ENCODE results near the gene PRR15L.
A peak's percentile ranks its signal among the peaks of the same experiment; 100 is the strongest.
"Not testable (repeated sequence)": the region's sequence is repeated elsewhere in the genome, so short reads cannot be mapped to it uniquely, and the experiment has no call there.

Gene PRR15L, protein sequence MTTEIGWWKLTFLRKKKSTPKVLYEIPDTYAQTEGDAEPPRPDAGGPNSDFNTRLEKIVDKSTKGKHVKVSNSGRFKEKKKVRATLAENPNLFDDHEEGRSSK

DNA sequence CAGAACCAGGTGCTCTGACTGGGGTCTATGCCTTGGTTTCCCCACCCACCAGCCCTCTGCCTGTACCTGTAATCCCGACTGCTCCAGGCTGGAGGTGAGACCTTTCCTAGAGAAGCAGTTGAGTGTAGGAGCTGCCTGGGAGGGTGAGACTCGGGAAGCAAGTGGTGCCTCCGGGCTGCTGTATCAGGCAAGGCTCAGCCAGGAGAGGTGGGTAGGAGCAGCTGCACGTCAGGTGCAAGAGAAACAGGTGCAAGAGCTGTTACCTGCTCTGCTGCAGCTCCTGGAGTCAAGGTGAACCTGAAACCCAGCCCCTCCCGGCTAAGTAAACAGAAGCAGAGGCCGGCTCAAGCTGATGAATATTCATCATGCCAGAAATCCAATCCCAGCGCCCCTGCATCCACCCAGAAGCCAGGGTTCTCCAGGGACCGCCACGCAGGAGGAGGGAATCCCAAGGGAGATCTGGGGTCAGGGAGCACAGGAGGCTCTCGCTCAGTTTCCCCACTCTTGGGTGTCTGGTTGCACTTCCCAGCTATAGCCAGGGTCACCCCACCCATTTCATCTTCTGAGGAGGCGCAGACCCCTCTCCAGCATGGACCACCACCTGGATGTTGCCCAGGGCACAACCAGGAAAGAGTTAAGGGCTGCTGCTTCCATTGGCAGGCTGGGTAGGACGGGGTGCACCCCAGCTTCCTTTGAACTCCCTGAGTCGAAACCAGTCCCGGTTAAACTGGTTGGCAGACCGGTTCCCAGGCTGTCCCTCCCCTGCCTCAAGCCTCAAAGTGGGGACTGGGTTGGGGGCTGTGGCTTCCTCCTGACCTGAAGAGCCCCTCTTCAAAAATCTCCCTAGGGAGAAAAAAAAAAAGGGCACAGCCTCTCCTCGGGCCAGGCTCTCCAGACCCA lies at the start of gene PRR15L:
TSS of gene PRR15L (minus strand) at position 293 of the 900 bp plus-strand sequence. CDS start 4,649 bp downstream, outside the sequence.
- DNase-seq (ENCODE audit: low read depth): no peak

DNA sequence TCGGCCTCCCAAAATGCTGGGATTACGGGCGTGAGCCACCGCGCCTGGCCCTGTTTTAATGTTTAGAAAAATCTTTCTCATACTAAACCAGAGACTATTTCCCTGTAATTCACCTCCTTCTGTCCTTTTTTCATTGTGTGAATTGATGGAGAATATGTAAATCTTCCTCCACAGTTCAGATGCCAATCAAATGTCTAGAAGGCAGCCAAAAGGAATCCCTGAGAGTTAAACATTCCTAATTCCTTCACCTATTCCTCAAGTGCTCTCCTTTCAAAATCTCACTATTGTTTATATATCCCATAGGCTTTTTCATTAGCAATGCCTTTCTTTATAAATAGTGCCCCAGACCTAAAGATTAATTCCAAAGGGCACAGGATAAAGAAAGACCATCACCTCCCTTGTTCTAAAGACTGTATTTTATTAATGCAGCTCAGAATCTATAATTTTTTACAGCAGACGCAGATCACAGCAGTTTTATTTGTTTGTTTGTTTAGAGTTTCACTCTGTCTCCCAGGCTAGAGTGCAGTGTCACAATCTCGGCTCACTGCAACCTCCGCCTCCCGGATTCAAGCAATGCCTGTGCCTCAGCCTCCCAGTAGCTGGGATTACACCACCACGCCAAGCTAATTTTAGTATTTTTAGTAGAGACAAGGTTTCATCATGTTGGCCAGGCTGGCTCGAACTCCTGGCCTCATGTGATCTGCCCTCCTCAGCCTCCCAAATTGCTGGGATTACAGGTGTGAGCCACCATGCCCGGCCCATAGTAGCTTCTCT lies 49.4 kb upstream of the PRR15L start:
- DNase-seq (ENCODE audit: low read depth): no peak

DNA sequence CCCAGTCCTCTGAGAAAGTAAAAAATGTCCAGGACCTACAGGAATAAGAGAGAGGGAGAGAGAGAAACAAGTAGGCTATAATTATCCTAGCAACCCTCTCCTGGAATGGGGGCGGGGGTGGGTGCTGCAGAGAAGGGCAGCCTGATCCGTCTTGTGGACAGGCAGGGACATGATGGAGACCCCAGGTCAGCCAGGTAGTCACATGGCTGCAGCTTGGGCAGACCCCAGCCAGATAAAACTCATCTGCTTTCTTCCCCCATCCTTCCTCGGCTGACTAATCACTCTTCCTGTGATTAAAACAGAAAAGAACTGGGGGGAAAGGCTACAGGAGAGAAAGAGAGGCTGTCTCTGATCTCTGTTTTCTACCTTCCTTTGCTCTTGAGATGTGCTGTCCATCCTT lies 47.3 kb upstream of the PRR15L start:
- DNase-seq (ENCODE audit: low read depth): no peak

DNA sequence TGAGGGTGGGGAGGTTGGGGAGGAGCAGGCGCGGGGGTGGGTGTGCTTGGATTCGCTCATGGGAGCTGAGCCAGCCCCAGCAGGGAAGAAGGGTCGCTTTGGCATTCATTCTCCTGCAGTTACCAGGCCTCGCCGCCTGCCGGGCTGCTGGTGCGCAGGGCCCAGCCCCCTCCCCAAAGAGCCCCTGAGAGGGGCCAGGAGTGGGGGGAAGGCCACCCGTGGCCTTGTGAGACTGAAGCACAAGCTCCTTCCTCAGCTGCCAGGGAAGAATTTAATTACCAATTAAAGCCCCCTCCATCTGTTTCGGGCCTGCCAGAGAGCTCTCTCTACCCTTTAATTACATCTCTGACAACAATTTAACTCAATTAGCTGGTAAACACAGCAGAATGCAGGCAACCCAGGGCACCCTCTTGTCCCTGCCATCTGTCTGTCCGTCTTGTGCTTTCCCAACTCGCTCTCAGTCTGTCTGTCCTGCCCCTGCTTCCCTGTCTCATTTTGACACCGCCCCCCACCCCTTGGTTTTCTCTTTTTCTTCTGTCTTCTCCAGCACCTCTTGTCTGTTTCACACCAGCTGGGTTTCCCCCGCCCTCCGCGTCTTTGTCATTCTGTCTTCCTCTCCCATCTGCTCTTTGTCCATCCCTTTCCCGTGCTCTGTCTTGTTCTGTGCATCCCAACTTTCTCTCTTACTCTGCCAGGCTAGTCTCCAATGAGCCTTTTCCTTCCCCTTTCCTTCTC lies 45.9 kb upstream of the PRR15L start:
- no peak for DNase-seq (ENCODE audit: low read depth)

DNA sequence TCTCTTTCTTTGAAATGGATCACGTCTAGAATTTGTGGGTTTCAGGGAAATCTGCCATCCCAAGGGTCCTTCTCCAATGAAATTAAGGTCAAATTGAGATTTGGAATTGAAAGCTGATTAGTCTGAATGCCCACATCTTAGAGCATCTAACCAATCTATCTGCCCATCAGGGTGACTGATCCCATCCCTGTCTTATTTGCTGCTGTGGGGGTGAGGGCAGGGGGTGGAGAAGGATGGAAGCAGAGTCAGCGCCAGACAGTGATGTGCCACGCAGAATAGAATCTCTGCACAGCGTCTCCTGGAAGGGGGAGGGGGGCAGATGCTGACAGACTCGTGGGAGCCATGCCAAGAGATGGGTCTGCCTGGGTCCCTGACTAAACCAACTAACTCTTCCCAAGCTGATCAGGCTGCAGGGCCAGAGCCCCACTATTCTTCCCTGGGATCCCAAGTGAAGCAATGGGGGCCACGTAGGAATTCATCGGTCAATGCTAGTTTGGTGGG lies 45.3 kb upstream of the PRR15L start:
- peak; percentile 58 for DNase-seq (ENCODE audit: low read depth)

DNA sequence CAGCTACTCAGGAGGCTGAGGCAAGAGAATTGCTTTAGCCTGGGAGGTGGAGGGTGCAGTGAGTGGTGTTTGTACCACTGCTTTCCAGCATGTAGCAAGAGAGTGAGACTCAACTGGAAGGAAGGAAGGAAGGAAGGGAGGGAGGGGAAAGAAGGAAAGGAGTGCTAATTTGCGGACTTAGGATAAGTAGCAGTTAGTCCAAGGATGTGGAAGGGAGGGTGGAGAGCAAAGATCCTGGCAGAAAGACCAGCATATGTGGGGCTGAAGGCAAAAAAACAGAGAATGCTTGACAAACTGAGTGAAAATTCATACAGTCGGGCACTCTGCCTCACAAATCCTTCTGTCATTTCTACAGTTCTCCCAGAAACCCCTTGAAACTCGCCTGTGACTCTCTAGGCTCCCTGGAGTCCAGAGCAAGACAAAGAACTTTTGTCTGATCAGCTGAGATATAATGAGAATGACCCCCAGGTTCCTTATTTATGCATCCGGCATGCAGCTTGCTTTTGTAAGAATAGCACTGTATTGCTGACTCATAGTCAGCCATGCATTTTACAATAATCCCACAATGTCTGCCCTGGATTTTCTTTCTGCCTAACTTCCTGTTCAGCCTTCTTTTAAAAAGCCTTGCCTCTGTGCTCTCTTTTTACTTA lies 44.7 kb upstream of the PRR15L start:
- DNase-seq (ENCODE audit: low read depth): peak; percentile 90

DNA sequence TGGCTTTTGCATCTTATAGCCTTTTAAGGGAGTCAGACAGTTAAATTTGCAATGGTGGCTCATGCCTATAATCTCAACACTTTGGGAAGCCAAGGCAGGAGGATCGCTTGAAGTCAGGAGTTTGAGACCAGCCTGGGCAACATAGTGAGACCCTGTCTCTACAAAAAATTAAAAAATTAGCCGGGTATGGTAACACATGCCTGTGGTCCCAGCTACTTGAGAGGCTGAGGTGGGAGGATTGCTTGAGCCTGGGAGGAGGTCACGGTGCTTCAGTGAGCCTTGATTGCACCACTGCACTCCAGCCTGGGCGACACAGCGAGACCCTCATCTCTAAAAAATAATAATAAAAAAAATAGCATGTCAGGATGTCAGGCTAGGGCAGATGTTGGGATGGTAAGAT lies 44.0 kb upstream of the PRR15L start:
- not testable (repeated sequence) for DNase-seq (ENCODE audit: low read depth)

DNA sequence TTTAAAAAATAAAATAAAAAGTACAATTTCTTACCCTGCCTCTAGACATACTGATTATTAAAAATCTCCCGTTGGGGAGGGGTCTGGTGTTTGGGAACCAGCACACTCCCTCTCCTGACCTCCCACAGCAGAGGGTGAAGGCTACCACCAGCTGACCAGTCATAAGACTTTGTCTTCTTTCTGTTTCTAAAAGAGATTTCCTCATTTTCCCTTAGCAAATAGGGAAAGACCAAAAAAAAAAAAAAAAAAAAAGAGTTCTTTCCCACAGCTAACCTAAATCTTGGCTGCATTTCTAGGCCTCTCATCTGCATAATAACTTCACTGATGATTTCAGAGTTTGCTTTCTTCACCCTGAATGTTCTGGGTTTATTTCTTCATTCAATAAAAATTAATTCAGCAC lies 43.5 kb upstream of the PRR15L start:
- DNase-seq (ENCODE audit: low read depth): peak; percentile 74

DNA sequence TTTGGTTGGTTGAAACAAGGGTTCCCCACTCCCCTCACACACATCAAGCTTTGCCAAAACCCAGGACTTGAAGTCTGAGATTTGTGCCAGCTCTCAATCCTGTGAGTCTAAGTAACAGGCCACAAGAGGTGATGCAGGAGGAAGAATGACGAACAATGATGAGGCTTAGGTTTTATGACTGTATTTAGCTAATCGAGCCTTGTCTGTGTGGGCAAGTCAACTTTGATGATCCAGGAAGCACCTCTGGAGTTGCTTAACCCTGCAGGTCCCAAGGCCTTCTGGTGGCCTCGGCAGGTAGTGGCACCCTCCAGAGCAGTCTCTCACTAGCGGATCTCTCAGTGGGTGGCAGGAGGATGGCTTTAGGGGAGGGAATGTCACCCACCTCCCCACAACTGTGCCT lies 41.9 kb upstream of the PRR15L start:
- no peak for DNase-seq (ENCODE audit: low read depth)

DNA sequence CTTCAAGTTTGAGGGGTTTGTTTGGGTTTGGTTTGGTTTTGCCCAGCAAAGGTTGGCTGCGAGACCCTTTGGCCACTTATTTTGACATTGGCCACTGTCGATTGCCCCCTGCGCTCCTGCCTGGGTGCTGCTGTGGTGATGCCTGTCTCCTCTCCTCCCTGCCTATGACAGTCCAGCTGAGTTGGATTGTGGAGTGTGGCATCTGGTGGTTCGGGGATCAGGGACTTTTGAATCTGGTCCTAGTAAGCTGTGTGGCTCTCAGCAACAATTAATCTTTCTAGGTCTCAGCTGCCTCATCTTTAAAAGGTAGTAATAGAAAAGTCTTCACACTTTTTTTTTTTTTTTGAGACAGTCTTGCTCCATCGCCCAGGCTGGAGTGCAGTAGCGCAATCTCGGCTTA lies 40.4 kb upstream of the PRR15L start:
- no peak for DNase-seq (ENCODE audit: low read depth)

DNA sequence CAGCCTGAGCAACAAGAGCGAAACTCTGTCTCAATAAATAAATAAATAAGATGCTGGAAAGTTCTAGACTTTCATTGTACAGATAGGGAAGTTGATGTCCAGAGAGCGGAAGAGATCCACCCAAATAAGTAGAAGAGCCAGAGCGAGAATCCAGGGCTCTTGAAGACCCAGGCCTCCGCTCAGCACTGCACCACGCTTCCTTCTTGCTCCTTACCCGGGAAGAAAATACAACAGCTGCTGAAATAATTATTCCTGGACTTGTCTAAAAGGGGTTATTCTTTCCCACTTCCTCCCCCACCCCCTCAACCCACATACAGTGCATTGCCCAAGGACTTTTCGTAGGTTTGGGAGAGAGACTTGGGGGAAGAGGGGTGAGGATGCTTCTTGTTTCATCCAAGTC lies 39.9 kb upstream of the PRR15L start:
- DNase-seq (ENCODE audit: low read depth): no peak

DNA sequence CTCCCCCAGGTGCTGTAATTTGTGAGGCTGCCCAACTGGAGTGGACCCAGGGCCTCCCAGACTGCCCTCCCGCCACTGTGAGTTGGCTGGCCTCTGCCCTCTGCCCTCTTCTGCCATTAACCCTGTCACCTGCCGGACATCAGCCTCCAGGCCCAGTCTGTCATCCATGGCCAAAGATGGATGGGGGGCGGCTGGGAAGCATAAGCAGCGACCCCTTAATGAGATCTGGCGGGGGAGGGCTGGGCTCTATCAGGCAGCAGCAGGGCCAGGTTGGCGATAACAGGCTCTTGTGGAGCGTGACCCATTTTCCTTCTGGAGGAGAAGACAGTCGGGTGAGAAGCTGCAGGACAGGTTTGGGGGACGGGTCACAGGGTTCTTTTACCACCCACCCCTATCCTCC lies 38.5 kb upstream of the PRR15L start:
- no peak for DNase-seq (ENCODE audit: low read depth)

DNA sequence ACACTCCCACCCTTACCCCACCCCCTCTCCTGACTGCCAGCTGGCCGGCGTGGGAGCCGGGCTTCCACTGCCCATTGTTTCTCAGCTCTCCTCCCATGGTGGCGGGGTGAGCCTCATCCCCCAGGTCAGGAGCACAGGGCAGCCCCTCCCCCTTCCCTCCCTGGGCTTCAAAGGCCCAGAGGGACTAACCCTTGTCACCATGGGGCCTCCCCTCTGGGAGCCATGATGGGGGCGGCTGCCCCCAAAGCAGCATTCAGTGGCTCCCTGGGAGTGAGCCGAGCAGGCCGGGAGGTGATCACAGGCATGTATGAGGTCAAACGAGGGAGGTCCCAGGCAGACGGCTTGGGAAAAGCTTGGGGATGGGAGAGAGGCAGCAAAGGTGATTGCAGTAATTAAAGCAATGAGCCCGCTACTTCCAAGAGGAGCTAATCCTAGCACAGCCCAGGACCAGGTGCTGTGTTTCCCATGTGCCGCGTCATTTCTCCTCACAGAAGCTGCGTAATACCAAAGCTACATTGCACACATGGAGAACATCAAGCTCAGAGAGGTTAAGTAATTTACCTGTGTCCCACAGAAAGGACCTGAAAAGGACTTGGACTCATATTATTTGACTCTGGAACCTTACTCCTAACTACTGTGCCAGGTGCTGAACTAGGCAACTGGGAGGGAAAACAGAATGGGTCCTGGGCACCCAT lies 37.7 kb upstream of the PRR15L start:
- DNase-seq (ENCODE audit: low read depth): no peak

DNA sequence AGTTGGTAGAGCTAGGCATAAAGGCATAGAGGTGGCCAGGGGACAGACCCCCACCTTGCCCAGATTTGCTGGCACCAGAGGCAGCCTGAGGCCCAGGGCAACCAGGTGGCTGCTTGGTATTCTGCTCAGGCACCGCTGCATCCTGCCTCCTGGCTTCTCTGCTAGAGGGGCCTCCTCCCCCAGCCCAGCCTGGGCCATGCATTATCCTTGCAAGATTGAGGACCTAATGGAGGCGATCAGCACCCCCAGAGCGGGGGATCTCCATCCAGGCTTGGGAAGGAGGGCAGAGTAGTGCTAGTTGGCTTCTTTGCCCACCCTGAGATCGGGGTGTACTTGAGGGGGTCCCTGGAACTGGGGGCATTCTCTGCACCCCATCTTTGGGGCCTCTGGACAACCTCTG lies 37.0 kb upstream of the PRR15L start:
- no peak for DNase-seq (ENCODE audit: low read depth)

DNA sequence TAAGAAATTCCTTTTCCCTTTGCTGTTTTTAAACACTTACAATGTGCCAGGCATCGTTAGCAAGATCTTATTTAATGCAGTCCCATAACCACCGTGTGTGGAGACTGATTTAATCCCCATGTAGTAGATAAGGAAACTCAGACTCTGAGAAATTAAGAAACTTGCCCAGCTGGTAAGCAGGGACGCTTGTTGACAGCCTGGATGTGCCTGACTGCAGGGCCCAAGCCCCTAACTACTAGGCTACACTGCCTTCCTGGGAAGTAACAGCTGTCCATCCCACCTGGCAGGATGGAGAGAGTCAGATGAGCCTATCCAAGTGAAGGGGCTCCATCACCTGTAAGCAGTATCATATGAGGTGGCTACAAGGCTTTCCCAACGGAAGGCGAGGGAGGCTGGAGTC lies 36.3 kb upstream of the PRR15L start:
- DNase-seq (ENCODE audit: low read depth): no peak

DNA sequence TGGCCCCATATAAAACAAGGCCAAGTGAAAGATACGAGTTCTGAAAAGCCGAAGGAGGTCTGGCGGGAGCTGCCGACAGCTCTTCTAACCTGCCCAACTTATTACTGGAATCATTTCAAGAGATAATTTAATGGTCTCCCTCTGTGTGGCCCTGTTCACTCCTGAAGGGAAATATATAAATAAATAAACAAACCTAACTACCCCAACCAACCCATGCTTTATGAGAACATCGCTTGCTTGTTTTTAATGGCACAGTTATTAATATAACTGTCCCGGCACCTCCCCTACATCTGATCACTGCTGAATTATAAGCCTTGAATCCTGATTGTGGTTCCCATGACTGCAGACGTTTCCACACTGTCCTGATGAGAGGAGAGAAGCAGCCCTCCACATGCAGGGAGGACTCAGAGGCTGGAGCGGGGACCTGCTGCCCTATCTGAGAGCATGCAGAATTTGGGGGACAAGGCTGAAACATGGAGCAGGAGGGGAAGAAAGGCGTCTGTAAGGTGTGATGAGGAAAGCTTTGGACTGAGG lies 35.4 kb upstream of the PRR15L start:
- DNase-seq (ENCODE audit: low read depth): no peak

DNA sequence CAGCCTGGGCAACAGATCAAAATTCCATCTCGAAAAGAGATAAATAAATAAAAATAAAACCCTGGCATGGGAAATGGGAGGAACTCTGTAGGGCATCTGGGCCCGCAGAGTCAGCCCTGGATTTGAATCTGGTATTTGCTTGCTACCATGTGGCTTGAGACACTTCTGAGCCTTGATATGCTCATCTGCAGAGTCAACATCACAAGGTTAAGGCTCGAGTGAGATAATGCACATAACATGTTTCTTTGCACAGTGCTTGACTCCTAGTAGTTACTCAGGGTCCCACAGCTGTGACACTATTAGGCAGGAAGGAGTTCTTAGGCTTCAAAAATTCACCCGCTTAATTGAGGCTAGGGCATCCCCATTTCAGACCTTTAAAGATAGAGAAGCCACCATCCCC lies 34.5 kb upstream of the PRR15L start:
- no peak for DNase-seq (ENCODE audit: low read depth)

DNA sequence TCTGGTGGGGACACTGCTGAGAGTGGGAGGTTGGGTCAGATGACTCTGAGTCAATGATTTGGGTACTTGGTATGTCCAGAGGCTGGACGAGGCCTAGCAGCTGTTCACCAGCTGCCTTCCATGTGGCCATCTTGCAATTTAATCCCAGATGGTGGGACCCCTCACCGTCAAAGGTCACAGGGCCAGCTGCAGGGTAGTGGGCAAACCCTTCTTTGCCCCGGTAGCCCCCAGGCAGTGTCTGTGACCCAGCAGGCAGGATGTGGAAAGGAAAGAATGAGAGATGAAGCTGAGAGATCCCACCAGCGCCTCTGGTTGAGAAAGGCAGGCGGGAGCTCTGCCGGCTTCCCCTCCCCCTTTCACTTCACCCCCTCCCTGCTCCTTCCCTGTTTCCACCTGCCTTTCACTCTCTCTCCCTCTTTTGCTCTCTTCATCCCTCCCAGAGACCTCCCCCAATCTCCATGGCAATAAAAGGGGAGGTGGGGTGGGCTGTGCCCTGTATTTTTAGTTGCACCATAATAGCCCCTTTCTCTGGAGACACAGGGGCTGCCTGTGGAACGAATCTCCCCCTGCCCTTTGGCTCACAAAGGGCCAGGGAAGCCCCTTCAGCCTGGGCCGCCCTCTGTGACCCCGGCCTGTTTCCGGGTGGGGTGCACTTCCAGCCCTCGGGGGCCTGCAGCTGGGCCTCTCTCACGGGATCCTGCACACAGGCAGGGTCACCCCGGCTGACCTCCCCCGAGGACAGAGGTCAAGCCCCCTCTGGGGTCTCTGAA lies 33.5 kb upstream of the PRR15L start:
- DNase-seq (ENCODE audit: low read depth): no peak

DNA sequence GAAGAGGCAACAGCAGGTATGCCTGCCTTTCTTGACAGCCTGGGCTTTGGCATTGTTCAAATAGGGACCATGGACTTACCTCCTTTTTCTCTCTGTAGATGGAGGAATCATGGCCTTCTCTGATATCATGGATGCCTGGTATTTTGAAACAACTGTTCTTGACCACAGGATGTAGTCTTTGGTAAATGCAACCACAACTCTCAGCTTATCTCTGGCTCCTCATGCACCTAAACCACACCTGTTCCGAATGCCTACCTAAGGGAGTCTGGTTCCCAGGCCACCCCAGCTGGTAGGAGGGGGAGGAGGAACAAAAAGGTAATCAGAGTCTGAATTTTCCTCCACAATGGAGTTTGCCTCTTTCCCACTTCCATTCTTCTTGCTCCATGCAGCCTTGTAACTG lies 32.0 kb upstream of the PRR15L start:
- peak; percentile 59 for DNase-seq (ENCODE audit: low read depth)

DNA sequence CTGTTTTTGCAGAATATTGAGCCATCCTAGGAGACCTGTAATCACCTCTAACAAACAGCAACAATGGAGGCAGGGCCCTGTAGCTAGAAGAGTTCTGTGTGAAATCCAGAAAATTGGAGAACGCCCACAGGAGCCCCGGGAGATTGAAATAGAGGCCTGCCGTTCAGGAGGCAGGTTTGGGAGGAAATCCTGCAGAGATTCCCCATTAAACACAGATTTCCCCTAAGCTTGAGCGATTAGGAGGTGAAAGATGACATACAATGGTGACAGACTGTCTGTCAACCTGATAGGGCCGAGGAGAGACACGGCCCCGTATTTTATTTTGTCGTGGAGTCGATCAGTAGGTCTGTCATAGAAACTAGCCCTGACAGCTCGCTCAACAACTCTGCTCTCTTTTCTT lies 31.5 kb upstream of the PRR15L start:
- no peak for DNase-seq (ENCODE audit: low read depth)
